GM19043 (cell line): ENCODE results near the gene ISY1.
"Not testable (repeated sequence)": the region's sequence is repeated elsewhere in the genome, so short reads cannot be mapped to it uniquely, and the experiment has no call there.

Experiments used
- ATAC-seq: cut with Tn5 transposase; IDR thresholded peaks from one replicate; pipeline ENCODE4 v1.9.1; 2021; ENCODE audit warnings: low read depth; ENCODE audit not compliant: unreplicated experiment

The ISY1 gene

GRCh38 chr3:129121016-129121791, 39.7 kb downstream of the ISY1 start:
- peak; percentile 6 for ATAC-seq

GRCh38 chr3:129120254-129121004, 40.4 kb downstream of the ISY1 start:
- peak; percentile 76 for ATAC-seq

- ATAC-seq, result no peak
These were observed 41.3 kb downstream of the ISY1 start for GRCh38 chr3:129119365-129120100.

- ATAC-seq, result no peak
These were observed 42.1 kb downstream of the ISY1 start for GRCh38 chr3:129118745-129119144.

GRCh38 chr3:129117134-129117533, 43.7 kb downstream of the ISY1 start:
- no peak for ATAC-seq

- ATAC-seq, result no peak
These were observed 44.3 kb downstream of the ISY1 start for GRCh38 chr3:129116482-129116946.

- no peak for ATAC-seq
These were observed 46.4 kb downstream of the ISY1 start for GRCh38 chr3:129114455-129114854.

- no peak for ATAC-seq
These were observed 48.4 kb downstream of the ISY1 start for GRCh38 chr3:129112308-129113052.

GRCh38 chr3:129111076-129111780, 49.6 kb downstream of the ISY1 start:
- ATAC-seq, result not testable (repeated sequence)

- ATAC-seq, result no peak
These were observed 53.1 kb downstream of the ISY1 start for GRCh38 chr3:129107793-129108192.

GRCh38 chr3:129106866-129107565, 53.8 kb downstream of the ISY1 start:
- no peak for ATAC-seq

- no peak for ATAC-seq
These were observed 54.5 kb downstream of the ISY1 start for GRCh38 chr3:129106320-129106719.

- ATAC-seq, result no peak
These were observed 55.0 kb downstream of the ISY1 start for GRCh38 chr3:129105862-129106261.

GRCh38 chr3:129104498-129105079, 56.3 kb downstream of the ISY1 start:
- no peak for ATAC-seq

GRCh38 chr3:129104051-129104450, 56.8 kb downstream of the ISY1 start:
- ATAC-seq, result no peak

- ATAC-seq, result no peak
These were observed 57.6 kb downstream of the ISY1 start for GRCh38 chr3:129103296-129103695.

GRCh38 chr3:129101370-129102138, 59.3 kb downstream of the ISY1 start:
- ATAC-seq, result no peak

- no peak for ATAC-seq
These were observed 60.6 kb downstream of the ISY1 start for GRCh38 chr3:129100274-129100673.
